ENCODE data around the gene BCHE.

The BCHE gene

DNA sequence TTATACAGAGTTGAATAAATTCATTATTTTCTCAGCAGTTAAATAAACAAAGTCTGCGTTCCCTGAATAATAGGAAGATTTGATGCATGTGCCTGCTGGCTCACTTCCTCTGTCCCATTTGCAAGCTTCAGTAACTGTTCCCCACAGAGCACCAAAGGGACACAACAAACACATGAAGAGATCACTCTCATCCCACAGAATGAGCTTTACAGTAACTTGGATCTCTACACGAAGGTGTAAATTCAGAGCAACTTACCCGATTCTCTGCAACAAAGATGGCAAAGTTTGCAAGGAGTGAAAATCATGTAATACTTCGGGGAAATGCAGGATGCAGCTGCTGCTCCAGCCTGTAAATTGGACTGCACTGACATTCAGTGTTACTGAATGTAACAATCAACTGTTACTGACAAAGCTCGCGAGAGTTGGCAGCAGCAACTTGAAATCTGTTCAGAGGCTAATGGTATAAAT, at the start of gene BCHE:
BCHE (minus strand) TSS at position 366 of the 468 bp plus-strand sequence. CDS start 6,390 bp downstream, outside the sequence.
- no peak for DNase-seq (ENCODE audit: extremely low read depth, low read depth)
- TF ChIP-seq, protein P1, sequence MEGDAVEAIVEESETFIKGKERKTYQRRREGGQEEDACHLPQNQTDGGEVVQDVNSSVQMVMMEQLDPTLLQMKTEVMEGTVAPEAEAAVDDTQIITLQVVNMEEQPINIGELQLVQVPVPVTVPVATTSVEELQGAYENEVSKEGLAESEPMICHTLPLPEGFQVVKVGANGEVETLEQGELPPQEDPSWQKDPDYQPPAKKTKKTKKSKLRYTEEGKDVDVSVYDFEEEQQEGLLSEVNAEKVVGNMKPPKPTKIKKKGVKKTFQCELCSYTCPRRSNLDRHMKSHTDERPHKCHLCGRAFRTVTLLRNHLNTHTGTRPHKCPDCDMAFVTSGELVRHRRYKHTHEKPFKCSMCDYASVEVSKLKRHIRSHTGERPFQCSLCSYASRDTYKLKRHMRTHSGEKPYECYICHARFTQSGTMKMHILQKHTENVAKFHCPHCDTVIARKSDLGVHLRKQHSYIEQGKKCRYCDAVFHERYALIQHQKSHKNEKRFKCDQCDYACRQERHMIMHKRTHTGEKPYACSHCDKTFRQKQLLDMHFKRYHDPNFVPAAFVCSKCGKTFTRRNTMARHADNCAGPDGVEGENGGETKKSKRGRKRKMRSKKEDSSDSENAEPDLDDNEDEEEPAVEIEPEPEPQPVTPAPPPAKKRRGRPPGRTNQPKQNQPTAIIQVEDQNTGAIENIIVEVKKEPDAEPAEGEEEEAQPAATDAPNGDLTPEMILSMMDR (IDR thresholded peaks at IDR 0.05; ENCODE audit: low read depth, low read length), result no peak

- TF ChIP-seq, protein P1 (IDR thresholded peaks at IDR 0.05; ENCODE audit: low read depth, low read length), result no peak
- no peak for DNase-seq (ENCODE audit: extremely low read depth, low read depth)
Observed at GRCh38 chr3:165885558-165886270, 48.5 kb upstream of the BCHE start.

GRCh38 chr3:165884518-165884917, 47.3 kb upstream of the BCHE start:
- no peak for DNase-seq (ENCODE audit: extremely low read depth, low read depth)
- TF ChIP-seq, protein P1 (IDR thresholded peaks at IDR 0.05; ENCODE audit: low read depth, low read length), result no peak

- no peak for DNase-seq (ENCODE audit: extremely low read depth, low read depth)
- TF ChIP-seq, protein P1 (IDR thresholded peaks at IDR 0.05; ENCODE audit: low read depth, low read length), result no peak
Observed at GRCh38 chr3:165883863-165884478, 46.7 kb upstream of the BCHE start.

- no peak for DNase-seq (ENCODE audit: extremely low read depth, low read depth)
- TF ChIP-seq, protein P1 (IDR thresholded peaks at IDR 0.05; ENCODE audit: low read depth, low read length), result no peak
Observed at GRCh38 chr3:165883117-165883516, 45.9 kb upstream of the BCHE start.

DNA sequence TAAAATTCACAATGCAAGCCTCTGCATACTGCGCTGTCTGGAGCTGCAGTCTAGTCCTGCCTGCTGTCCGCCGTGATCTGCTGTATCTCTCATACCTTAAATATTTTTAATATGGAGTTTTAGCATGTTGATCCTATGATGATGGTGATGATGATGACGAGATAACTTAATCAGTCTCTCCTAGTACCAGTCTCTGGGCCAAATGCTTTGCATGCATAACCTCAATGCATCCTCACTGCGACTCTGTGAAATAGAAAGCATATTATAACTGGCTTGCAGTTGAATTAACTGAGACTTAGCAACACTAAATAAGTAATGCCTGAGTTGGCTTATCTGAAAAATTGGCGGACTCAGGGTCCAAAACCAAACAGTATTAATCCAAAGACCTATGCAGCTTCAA, 38.4 kb upstream of the BCHE start:
- DNase-seq (ENCODE audit: extremely low read depth, low read depth), result no peak
- TF ChIP-seq, protein P1 (IDR thresholded peaks at IDR 0.05; ENCODE audit: low read depth, low read length), result no peak
